K562 (cell line): Measurements from ENCODE around the gene PIGM.

Experiments
- EP300 ChIP-seq: IDR thresholded peaks from 2 replicates; pipeline ENCODE4 v1.6.1; 2012; ENCODE audit warnings: low read length, improper control_type of control experiment
- HIVEP1 ChIP-seq: fragments of 250-450 bp; sonication (Bioruptor Pico); IDR thresholded peaks from 2 replicates; pipeline ENCODE4 v1.4.0; 2020; ENCODE audit warnings: mild to moderate bottlenecking
- MAFK ChIP-seq: IDR thresholded peaks from 2 replicates; pipeline ENCODE4 v1.6.1; 2011; ENCODE audit warnings: low read length, improper control_type of control experiment
- NRF1 ChIP-seq, 2 experiments: fragments of 450-650 bp; IDR thresholded peaks in 1 of 2; conservative IDR thresholded peaks in 1 of 2; 2 replicates each; pipeline ENCODE4 v1.6.1; 2014; ENCODE audit warnings: mild to moderate bottlenecking in 2 of 2
- POU5F1 ChIP-seq: fragments of 150-350 bp; IDR thresholded peaks from 2 replicates; pipeline ENCODE4 v1.6.1; 2014; ENCODE audit warnings: borderline replicate concordance, low read length, low read depth, mild to moderate bottlenecking; ENCODE audit not compliant: partially characterized antibody
- ZNF224 ChIP-seq: sonication (generic); formaldehyde crosslinking; IDR thresholded peaks from 2 replicates; pipeline ENCODE4 v1.8.0; 2022; ENCODE audit warnings: mild to moderate bottlenecking, missing genetic modification reagents
- TF ChIP-seq, protein P1 (sequence below): sonication (generic); formaldehyde crosslinking; IDR thresholded peaks from 2 replicates; pipeline ENCODE4 v1.8.1; 2022; ENCODE audit warnings: missing genetic modification reagents
- TF ChIP-seq, protein P2 (sequence below): sonication (generic); formaldehyde crosslinking; IDR thresholded peaks from 2 replicates; pipeline ENCODE4 v1.5.0; 2020; ENCODE audit warnings: missing genetic modification reagents
- TF ChIP-seq, protein P3 (sequence below): fragments of 250-450 bp; sonication (Bioruptor Pico); IDR thresholded peaks from 2 replicates; pipeline ENCODE4 v1.5.1; 2021; ENCODE audit warnings: mild to moderate bottlenecking
- TF ChIP-seq, protein P4 (sequence below), 2 experiments: fragments of 450-650 bp; IDR thresholded peaks; 2 replicates each; pipeline ENCODE4 v1.6.1; 2016

DNA sequence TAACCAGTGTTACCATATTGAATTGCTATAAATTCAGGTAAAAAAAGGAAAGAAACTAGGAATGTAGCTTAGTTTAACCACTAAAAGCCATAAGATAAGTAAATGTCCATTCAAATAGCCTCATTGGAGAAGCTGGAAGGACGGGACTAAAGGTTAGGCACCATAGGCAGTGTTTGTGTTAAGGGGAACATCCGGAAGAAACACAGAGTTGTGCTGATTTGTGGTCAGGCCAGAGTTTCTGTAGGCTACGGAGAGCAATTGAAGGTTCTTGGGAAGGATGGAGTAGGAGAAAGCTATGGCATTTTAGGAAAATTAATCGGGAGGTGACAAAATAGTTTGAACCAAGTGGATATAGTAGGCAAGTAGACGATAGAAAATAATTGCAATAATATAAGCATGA lies 39.5 kb upstream of the PIGM start:
- no peak for TF ChIP-seq NRF1 (conservative IDR thresholded peaks at IDR 0.05 in 1 of 2, IDR thresholded peaks at IDR 0.05 in 1 of 2)
- no peak for TF ChIP-seq POU5F1
- TF ChIP-seq, protein P1, sequence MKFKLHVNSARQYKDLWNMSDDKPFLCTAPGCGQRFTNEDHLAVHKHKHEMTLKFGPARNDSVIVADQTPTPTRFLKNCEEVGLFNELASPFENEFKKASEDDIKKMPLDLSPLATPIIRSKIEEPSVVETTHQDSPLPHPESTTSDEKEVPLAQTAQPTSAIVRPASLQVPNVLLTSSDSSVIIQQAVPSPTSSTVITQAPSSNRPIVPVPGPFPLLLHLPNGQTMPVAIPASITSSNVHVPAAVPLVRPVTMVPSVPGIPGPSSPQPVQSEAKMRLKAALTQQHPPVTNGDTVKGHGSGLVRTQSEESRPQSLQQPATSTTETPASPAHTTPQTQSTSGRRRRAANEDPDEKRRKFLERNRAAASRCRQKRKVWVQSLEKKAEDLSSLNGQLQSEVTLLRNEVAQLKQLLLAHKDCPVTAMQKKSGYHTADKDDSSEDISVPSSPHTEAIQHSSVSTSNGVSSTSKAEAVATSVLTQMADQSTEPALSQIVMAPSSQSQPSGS (CRISPR knock-in tag), result no peak
- no peak for TF ChIP-seq HIVEP1
- TF ChIP-seq, protein P2, sequence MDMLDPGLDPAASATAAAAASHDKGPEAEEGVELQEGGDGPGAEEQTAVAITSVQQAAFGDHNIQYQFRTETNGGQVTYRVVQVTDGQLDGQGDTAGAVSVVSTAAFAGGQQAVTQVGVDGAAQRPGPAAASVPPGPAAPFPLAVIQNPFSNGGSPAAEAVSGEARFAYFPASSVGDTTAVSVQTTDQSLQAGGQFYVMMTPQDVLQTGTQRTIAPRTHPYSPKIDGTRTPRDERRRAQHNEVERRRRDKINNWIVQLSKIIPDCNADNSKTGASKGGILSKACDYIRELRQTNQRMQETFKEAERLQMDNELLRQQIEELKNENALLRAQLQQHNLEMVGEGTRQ (CRISPR knock-in tag), result no peak
- TF ChIP-seq MAFK, result no peak
- no peak for TF ChIP-seq ZNF224 (CRISPR knock-in tag)
- TF ChIP-seq EP300, result no peak
- TF ChIP-seq, protein P3, sequence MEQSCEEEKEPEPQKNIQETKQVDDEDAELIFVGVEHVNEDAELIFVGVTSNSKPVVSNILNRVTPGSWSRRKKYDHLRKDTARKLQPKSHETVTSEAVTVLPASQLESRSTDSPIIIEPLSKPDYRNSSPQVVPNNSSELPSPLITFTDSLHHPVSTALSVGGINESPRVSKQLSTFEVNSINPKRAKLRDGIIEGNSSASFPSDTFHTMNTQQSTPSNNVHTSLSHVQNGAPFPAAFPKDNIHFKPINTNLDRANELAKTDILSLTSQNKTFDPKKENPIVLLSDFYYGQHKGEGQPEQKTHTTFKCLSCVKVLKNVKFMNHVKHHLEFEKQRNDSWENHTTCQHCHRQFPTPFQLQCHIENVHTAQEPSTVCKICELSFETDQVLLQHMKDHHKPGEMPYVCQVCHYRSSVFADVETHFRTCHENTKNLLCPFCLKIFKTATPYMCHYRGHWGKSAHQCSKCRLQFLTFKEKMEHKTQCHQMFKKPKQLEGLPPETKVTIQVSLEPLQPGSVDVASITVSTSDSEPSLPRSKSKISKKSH, result no peak
- TF ChIP-seq, protein P4, sequence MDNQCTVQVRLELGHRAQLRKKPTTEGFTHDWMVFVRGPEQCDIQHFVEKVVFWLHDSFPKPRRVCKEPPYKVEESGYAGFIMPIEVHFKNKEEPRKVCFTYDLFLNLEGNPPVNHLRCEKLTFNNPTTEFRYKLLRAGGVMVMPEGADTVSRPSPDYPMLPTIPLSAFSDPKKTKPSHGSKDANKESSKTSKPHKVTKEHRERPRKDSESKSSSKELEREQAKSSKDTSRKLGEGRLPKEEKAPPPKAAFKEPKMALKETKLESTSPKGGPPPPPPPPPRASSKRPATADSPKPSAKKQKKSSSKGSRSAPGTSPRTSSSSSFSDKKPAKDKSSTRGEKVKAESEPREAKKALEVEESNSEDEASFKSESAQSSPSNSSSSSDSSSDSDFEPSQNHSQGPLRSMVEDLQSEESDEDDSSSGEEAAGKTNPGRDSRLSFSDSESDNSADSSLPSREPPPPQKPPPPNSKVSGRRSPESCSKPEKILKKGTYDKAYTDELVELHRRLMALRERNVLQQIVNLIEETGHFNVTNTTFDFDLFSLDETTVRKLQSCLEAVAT (IDR thresholded peaks at IDR 0.05), result no peak
